Measurements from ENCODE around the gene THSD7B. TPM values are rescaled to one million over a fixed set of nuclear protein-coding genes. Genes with fewer than 3 reads are reported as not detected.

THSD7B gene
- total and polyA plus RNA-seq, 2 experiments from 2014 or later = 0.11 TPM; not detected in 1

DNA sequence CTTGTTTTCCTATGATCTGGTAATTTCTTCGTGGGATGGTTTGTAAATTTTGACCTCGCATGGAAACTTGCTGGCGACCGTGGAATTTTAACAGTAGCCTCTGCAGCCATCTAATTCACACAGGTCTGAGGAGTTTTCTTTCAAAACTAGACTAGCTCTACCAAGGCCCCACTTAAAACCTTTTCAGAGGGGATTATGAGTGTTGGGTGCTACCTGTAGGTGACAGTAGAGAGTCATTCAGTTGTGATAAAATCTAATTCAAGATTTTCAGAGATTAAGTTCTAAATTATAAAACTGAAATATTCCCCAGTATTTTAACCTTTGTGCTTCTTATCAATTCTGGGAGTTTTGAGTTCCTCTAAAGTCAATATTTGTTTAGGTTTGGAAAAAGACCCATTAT, 31.0 kb downstream of the THSD7B start:
- Histone ChIP-seq H3K79me2 (ENCODE audit: insufficient read depth) (no peaks in the 10 kb centered on the region), H3K4me2 (ENCODE audit: unreplicated experiment) (no peak overlapping the region), H3K4me3 (no peak overlapping the region), H3K27me3 (replicated peaks; ENCODE audit: insufficient read depth) (no peaks in the 10 kb centered on the region), H3K4me1 (ENCODE audit: insufficient read depth) (no peaks in the 10 kb centered on the region), H3K27ac (no peak overlapping the region), H3K9me3 (ENCODE audit: low read depth) (no peaks in the 10 kb centered on the region), H3K36me3 (ENCODE audit: low read depth) (no peaks in the 10 kb centered on the region), H3K9ac (no peak overlapping the region), H4K20me1 (ENCODE audit: insufficient read depth) (no peaks in the 10 kb centered on the region), H3K9me2 (ENCODE audit: insufficient read depth) (no peaks in the 10 kb centered on the region), H2AFZ (no peak overlapping the region), H3F3A (ENCODE audit: insufficient read depth) (no peaks in the 10 kb centered on the region)
- no peak for DNase-seq
- WGBS, 2 experiments (ENCODE audit: low coverage in 1 of 2, low lambda C conversion rate in 2 of 2, missing lambda C conversion rate in 2 of 2) = 39 to 44% methylated on average over 4 of the region's 4 CpGs
- in situ Hi-C loops (cut with MboI) = no loop called here
- TF ChIP-seq EZH2phosphoT487 (IDR thresholded peaks at IDR 0.05; ENCODE audit: insufficient read depth, low read depth) (no peak), EZH2 (IDR thresholded peaks at IDR 0.05; ENCODE audit: insufficient read depth, poor library complexity, severe bottlenecking) (no peak)

DNA sequence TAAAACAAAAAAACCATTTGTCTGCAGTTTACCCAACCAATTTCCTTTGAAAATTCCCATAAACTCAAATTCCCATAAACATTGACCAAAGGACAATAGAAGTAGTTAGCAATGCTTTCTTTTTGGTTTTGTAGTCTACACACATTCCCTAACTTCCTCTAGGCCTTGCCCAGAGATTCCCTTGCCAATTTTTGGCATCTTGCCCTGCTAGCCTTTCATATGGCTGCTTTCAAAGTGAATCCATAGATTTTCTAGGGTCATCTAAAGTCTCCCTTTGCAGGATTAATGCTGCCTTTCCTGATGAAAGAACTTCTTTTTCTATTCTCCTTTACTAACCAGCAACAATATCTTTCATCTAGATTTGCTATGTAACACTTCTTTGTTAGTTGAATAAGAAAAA, 33.4 kb downstream of the THSD7B start:
- no peak overlapping the region for H2AFZ ChIP-seq
- no peaks in the 10 kb centered on the region for H3F3A ChIP-seq (ENCODE audit: insufficient read depth)
- no peaks in the 10 kb centered on the region for H3K4me1 ChIP-seq (ENCODE audit: insufficient read depth)
- no peaks in the 10 kb centered on the region for H4K20me1 ChIP-seq (ENCODE audit: insufficient read depth)
- in situ Hi-C loops (cut with MboI) = no loop called here
- no peak overlapping the region for H3K27ac ChIP-seq
- H3K9me3 ChIP-seq (ENCODE audit: low read depth) = no peaks in the 10 kb centered on the region
- H3K9me2 ChIP-seq (ENCODE audit: insufficient read depth) = no peaks in the 10 kb centered on the region
- no peak overlapping the region for H3K4me3 ChIP-seq
- H3K36me3 ChIP-seq (ENCODE audit: low read depth) = no peaks in the 10 kb centered on the region
- H3K27me3 ChIP-seq (replicated peaks; ENCODE audit: insufficient read depth) = no peaks in the 10 kb centered on the region
- no peak overlapping the region for H3K9ac ChIP-seq
- H3K79me2 ChIP-seq (ENCODE audit: insufficient read depth) = no peaks in the 10 kb centered on the region
- no peak overlapping the region for H3K4me2 ChIP-seq (ENCODE audit: unreplicated experiment)
- no peak for TF ChIP-seq EZH2phosphoT487 (IDR thresholded peaks at IDR 0.05; ENCODE audit: insufficient read depth, low read depth)
- no peak for TF ChIP-seq EZH2 (IDR thresholded peaks at IDR 0.05; ENCODE audit: insufficient read depth, poor library complexity, severe bottlenecking)
- no peak for DNase-seq

DNA sequence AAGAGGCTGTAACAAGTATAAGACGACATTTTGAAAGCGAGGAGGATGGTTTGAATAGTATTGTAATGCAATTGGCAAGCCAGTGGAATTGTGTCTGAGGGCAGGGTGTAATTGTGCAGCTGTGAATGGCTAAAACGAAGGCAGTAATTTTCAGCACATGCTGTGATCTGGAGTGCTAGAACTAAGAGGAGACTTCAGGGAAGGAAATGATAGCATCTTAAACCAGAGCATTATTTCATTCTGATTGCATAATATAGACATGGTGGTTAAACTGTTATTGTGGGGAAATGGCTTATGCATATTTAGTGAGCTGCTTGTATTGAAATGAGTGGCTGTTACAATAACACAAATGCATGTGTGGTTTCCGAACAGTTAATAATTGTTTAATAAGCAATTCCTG, 36.3 kb downstream of the THSD7B start:
- no peak overlapping the region for H3K4me2 ChIP-seq (ENCODE audit: unreplicated experiment)
- WGBS, 2 experiments (ENCODE audit: low coverage in 1 of 2, low lambda C conversion rate in 2 of 2, missing lambda C conversion rate in 2 of 2) = 27 to 28% methylated on average over 4 of the region's 4 CpGs
- no peaks in the 10 kb centered on the region for H3K4me1 ChIP-seq (ENCODE audit: insufficient read depth)
- H3K9me3 ChIP-seq (ENCODE audit: low read depth) = no peaks in the 10 kb centered on the region
- H3K27ac ChIP-seq = no peak overlapping the region
- in situ Hi-C loops (cut with MboI) = no loop called here
- no peaks in the 10 kb centered on the region for H3F3A ChIP-seq (ENCODE audit: insufficient read depth)
- no peaks in the 10 kb centered on the region for H3K9me2 ChIP-seq (ENCODE audit: insufficient read depth)
- H2AFZ ChIP-seq = no peak overlapping the region
- DNase-seq = no peak
- no peak for TF ChIP-seq EZH2 (IDR thresholded peaks at IDR 0.05; ENCODE audit: insufficient read depth, poor library complexity, severe bottlenecking)
- TF ChIP-seq EZH2phosphoT487 (IDR thresholded peaks at IDR 0.05; ENCODE audit: insufficient read depth, low read depth) = no peak
- H3K79me2 ChIP-seq (ENCODE audit: insufficient read depth) = no peaks in the 10 kb centered on the region
- H4K20me1 ChIP-seq (ENCODE audit: insufficient read depth) = no peaks in the 10 kb centered on the region
- H3K9ac ChIP-seq = no peak overlapping the region
- H3K27me3 ChIP-seq (replicated peaks; ENCODE audit: insufficient read depth) = no peaks in the 10 kb centered on the region
- no peaks in the 10 kb centered on the region for H3K36me3 ChIP-seq (ENCODE audit: low read depth)
- H3K4me3 ChIP-seq = no peak overlapping the region

DNA sequence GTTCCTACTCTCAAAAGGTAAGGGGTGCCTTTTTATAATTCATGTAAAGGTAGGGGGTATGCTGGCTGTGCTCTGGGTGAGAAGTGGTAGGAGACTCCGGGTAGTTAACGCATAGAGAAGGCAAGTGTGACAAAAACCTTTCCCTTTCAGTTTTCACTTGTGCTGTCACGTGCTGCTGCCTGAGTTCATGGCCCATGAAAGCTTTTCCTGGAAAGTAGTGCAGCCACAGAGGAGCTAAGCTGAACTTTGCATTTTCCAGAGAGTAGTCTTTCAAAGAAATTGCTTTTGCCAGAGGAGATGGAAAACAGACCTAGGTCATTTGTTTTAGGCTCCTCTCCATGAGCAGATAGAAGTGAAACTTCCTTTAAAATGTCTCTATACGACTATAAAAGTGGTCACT, 44.7 kb downstream of the THSD7B start:
- in situ Hi-C loops (cut with MboI) = no loop called here
- WGBS, 2 experiments (ENCODE audit: low coverage in 1 of 2, low lambda C conversion rate in 2 of 2, missing lambda C conversion rate in 2 of 2) = 14 to 23% methylated on average over 4 of the region's 4 CpGs
- no peak for DNase-seq
- Histone ChIP-seq H3K4me2 (ENCODE audit: unreplicated experiment) (no peak overlapping the region), H3K36me3 (ENCODE audit: low read depth) (no peaks in the 10 kb centered on the region), H2AFZ (no peak overlapping the region), H3K9ac (no peak overlapping the region), H3K9me3 (ENCODE audit: low read depth) (no peaks in the 10 kb centered on the region), H3K79me2 (ENCODE audit: insufficient read depth) (no peaks in the 10 kb centered on the region), H3K4me3 (no peak overlapping the region), H3K27ac (no peak overlapping the region), H3K9me2 (ENCODE audit: insufficient read depth) (no peaks in the 10 kb centered on the region), H4K20me1 (ENCODE audit: insufficient read depth) (no peaks in the 10 kb centered on the region), H3F3A (ENCODE audit: insufficient read depth) (no peaks in the 10 kb centered on the region), H3K27me3 (replicated peaks; ENCODE audit: insufficient read depth) (no peaks in the 10 kb centered on the region), H3K4me1 (ENCODE audit: insufficient read depth) (no peaks in the 10 kb centered on the region)
- TF ChIP-seq EZH2 (IDR thresholded peaks at IDR 0.05; ENCODE audit: insufficient read depth, poor library complexity, severe bottlenecking) (no peak), EZH2phosphoT487 (IDR thresholded peaks at IDR 0.05; ENCODE audit: insufficient read depth, low read depth) (no peak)

DNA sequence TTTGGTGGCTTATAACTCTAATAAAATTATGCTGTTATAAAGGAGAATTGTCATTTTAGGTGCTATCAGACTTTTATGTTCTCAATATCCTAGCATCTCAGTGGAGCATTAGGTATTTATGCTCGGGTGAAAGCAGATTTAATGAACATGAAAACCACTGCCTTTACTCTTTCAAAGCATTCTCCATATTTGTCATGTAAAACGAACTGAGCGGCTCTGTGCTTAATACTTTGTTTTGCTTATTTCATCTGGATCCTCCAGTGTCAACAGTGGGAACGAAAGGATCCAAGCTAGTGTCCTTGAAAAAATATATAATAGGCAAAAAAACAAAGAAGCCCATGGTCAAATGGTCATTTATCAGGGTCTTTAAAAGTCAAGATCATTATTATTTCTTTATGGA, 53.5 kb downstream of the THSD7B start:
- H3K4me3 ChIP-seq = no peak overlapping the region
- no peak overlapping the region for H3K4me2 ChIP-seq (ENCODE audit: unreplicated experiment)
- in situ Hi-C loops (cut with MboI) = no loop called here
- no peak for TF ChIP-seq EZH2 (IDR thresholded peaks at IDR 0.05; ENCODE audit: insufficient read depth, poor library complexity, severe bottlenecking)
- no peak for TF ChIP-seq EZH2phosphoT487 (IDR thresholded peaks at IDR 0.05; ENCODE audit: insufficient read depth, low read depth)
- no peaks in the 10 kb centered on the region for H4K20me1 ChIP-seq (ENCODE audit: insufficient read depth)
- H3K36me3 ChIP-seq (ENCODE audit: low read depth) = no peaks in the 10 kb centered on the region
- H3K4me1 ChIP-seq (ENCODE audit: insufficient read depth) = no peaks in the 10 kb centered on the region
- no peak overlapping the region for H2AFZ ChIP-seq
- no peak overlapping the region for H3K9ac ChIP-seq
- H3F3A ChIP-seq (ENCODE audit: insufficient read depth) = no peaks in the 10 kb centered on the region
- no peaks in the 10 kb centered on the region for H3K9me2 ChIP-seq (ENCODE audit: insufficient read depth)
- H3K27ac ChIP-seq = no peak overlapping the region
- no peaks in the 10 kb centered on the region for H3K9me3 ChIP-seq (ENCODE audit: low read depth)
- H3K27me3 ChIP-seq (replicated peaks; ENCODE audit: insufficient read depth) = no peaks in the 10 kb centered on the region
- no peak for DNase-seq
- WGBS, 2 experiments (ENCODE audit: low coverage in 1 of 2, low lambda C conversion rate in 2 of 2, missing lambda C conversion rate in 2 of 2) = 42 to 48% methylated on average over 4 of the region's 4 CpGs
- H3K79me2 ChIP-seq (ENCODE audit: insufficient read depth) = no peaks in the 10 kb centered on the region
